ENCODE results near the gene MIA.
"Not testable (repeated sequence)": the region's sequence is repeated elsewhere in the genome, so short reads cannot be mapped to it uniquely, and the experiment has no call there.

Gene MIA

DNA sequence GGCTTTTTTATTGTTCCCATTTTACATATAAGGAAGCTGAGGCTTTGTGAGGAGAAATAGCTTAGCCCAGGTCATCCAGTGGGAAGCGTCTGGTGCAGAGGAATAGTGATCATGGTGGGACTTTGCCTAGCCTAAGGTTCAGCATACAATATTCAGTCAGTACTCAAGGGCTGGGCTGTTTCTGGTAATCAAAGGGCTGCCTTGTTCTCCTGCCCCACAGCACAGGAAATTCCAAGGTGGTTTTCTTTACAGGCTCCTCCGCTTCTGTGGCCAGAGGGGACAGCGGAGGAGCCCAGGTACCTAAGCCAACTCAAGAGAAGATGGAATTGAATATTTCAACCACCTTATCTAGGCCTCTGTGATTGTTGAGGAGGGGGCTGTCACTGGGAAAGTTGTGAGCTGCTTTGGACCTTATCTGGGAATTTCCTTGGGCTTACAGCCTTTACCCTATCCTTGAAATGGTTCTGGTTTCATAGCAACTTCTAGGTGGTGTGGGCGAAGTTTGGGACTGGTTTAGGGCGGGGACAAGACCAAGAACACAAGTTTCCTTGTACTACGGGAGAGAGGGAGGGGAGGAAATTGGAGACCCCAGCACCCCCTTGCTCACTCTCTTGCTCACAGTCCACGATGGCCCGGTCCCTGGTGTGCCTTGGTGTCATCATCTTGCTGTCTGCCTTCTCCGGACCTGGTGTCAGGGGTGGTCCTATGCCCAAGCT lies at the start of gene MIA:
Gene MIA (plus strand): TSS at position 606 of the 716 bp plus-strand sequence. CDS start 22 bp downstream, at position 628.
- DNase-seq: no peak

DNA sequence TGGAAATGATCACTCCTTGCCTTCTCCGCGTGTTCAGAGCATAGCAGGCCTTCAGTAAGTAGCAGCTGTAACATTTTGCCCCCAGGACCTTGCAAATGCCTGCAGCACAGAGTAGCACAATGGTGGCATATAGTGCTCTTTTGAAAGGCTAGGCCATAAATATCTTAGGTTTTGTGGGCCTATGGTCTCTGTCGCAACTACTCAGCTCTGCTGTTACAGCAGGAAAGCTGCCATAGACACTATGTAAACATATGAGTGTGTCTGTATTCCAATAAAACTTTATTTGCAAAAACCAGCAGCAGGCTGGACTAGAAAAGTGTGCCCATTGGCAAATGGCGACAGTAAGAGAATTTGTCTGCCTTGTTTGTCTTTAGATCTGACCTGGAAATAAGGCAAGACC lies 49.0 kb upstream of the MIA start:
- no peak for DNase-seq

DNA sequence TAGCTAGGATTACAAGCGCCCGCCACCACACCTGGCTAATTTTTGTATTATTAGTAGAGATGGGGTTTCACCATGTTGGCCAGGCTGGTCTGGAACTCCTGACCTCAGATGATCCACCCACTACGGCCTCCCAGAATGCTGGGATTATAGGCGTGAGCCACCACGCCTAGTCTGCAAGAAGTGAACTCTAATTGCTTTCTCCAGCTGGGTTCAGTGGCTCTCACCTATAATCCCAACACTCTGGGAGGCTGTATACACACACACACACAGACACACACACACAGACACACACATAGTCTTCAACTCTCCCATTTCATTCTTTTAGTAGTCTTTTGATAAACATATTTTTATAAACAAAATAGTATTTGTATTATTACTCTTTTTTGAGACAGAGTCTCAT lies 45.3 kb upstream of the MIA start:
- DNase-seq: not testable (repeated sequence)

GRCh38 chr19:40732304-40732703 lies 43.0 kb upstream of the MIA start:
- not testable (repeated sequence) for DNase-seq

GRCh38 chr19:40733149-40733548 lies 42.2 kb upstream of the MIA start:
- DNase-seq: no peak

DNA sequence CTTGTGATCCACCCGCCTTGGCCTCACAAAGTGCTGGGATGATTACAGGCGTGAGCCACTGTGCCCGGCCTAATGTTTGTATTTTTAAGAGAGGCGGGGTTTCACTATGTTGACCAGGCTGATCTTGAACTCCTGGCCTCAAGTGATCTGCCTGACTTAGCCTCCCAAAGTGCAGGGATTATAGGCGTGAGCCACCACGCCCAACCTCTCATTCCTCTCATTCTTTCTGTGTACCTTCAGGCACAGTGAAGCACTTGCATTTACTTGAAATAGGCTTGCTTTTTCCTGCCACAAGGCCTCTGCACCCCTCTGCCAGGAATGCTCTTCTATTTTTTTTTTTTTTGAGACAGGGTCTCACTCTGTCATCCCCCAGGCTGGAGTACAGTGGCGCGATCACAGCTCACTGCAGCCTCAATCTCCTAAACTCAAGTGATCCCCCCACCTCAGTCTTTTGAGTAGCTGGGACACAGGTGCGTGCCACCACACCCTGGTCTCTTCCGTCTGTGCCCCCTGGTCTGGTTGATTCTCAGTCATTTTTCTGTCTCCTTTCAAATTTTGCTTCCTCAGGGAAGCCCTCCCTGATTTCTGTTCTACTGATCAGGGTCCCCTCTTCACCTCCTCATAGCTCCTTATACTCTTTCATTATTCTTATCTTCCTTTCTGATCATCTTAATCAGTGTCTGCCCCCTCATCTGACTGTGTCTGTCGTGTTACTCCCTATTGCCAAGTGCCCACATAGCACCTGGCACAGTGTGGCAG lies 40.1 kb upstream of the MIA start:
- no peak for DNase-seq

DNA sequence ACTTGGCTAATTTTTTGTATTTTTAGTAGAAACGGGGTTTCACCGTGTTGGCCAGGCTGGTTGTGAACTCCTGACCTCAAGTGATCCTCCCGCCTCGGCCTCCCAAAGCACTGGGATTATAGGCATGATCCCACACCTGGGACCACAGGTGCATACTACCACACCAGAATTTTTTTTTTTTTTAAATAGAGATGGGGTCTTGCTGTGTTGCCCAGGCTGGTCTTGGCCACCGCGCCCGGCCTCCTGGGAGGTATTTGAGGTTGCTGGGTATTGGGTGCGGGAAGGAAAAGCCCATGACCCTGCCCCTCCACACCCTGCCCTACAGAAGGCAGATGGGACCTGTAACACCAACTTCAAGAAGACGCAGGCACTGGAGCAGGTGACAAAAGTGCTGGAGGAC lies 38.7 kb upstream of the MIA start:
- no peak for DNase-seq

DNA sequence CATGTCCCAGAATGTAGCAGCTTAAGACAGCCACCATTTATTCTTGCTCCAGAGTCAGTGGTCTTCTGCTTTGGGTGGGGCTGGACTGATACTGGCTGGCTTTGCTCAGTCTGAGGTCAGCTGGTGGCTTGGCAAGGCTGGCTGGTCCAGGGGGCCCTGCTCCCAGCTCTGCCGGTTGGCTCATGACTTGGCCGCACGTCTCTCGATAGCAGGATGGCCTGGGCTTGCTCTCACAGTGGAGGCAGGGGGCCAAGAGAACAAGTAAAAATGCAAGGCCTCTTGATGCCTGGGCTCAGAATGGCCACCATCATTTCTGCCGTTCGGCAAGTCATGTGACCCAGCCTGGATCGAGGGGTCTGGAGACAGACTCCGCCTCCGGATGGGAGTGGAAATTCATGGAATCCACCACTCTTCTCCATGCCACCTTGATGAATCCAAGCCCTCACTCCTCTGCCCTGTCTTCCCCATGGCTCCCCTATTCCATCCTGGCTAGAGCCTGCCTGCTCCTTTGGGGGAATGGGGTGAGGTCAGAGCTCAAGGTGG lies 38.1 kb upstream of the MIA start:
- no peak for DNase-seq

DNA sequence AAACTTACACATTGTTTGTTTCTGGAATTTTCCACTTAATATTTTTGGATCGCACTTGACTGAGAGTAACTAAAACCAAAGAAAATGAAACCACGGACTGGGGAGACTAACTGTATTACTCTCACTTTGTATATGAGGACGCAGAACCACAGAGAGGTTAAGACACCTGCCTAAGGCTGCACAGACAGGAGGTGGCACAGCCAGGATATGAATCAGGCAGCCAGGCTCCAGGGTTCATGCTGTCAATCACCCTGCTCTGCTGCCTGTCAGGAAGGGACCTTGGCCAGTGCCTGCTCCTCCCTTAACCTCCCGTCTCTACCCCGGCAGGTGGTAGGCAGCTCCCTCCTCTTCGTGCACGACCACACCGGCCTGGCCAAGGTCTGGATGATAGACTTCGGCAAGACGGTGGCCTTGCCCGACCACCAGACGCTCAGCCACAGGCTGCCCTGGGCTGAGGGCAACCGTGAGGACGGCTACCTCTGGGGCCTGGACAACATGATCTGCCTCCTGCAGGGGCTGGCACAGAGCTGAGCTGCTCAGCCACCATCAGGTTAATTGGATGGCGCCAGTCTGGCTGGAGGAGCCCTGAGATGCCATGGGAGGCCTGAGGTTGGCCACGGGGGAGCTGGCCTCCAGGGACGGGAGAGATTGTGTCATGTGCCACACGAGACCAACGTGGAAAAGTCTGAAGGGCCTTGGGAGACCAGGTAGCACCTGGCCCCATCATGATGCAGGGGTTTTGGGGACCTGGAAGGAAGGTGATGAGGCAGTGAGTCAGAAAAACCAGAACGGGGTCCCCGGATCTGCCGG lies 36.1 kb upstream of the MIA start:
- DNase-seq: no peak

DNA sequence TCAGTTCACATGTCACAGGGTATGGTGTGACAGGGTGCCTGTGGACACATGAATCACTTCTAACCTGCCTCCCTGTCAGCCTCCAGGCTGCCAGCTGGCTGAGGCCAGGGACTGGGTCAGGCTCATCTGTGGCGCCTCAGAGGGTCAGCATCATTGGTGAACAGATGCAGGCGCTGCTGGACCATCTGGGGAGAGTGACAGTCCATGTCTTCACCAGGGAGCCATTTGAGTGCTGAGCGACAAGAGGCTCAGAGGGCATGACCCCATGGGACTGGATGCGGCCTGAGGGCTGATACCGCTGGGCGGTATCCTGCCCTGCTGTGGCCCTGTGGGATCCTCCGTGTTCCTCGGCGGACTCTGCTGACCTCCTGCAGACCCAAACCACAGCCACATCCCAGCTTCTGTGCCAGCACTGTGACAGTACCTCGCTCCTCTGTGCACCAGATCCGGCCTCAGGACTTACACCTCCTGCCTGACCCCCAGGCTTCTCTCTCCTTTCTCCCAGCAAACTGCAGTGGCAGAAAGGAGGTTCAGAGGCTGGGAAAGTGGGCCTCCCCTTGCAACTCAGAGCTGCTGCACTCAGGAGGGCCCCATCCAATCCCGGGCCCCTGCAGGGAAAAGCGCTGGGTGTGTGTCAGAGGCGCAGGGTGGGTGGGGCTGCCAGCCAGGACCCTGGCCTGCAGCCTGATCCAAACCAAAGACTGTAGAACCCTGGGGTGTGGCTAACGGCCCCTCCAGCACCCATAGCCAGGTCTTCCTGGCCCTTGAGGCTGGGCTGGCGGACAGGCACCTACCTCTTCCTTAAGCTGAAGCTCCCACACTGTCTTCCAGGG lies 35.2 kb upstream of the MIA start:
- no peak for DNase-seq

DNA sequence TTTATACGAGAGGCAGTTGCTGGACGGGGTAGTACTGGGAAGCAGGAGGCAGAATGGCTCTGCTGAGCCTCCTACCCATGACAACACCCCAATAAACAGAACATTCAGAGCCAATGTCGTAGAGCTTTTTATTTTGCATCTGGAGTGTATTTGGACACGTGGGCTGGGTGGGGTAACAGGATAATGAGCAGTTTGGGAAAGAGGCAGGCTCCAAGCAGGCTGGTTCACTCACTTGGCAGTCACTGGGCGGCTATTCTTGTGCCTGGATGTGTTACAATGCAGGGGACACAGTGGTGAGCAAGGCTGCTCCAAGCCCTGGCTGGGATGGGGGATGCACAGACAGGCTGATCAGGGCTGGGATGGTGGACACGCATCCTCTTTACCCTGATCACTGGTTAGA lies 34.6 kb upstream of the MIA start:
- DNase-seq: no peak

GRCh38 chr19:40741527-40742390 lies 33.6 kb upstream of the MIA start:
- DNase-seq: no peak

DNA sequence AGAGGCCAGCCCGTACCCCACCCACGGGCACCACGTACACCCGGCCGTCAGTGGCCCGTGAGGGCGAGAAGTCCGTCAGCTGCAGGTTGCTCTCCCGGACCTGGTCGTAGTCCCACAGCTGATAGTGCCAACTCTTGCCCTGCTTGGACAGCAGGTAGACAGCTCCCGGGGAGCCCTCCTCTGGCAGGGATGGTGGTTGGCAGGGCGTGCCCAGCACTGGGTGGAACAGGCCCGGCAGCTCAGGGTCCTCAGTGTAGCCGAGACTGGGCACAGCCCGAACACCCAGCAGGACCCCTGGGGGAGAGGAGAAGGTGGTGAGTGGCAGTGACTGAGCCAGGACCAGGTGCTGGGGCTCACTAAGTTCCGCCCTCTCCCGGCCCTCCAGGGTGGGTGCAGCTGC lies 32.8 kb upstream of the MIA start:
- DNase-seq: no peak

- no peak for DNase-seq
Observed at GRCh38 chr19:40742886-40743285, 32.4 kb upstream of the MIA start.

DNA sequence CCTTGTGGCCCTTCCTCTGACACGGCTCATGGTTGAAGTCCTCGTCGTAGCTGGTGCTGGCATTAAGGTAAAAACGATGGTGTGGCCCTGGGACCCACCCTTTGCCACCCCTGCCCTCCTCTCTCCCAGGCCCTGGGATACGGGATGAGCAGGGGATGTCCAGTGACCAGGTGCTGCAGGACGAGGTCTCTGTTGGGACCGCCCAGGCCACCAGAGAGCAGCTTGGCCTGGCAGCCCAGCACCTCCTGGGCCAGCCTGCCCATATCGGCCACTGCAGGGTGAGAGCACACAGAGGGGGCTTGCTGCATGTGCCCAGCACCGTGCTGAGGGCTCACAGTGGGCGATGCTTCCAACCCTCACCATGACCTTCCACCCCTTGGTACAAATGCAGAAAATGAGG lies 31.4 kb upstream of the MIA start:
- no peak for DNase-seq

GRCh38 chr19:40744554-40745401 lies 30.5 kb upstream of the MIA start:
- no peak for DNase-seq

DNA sequence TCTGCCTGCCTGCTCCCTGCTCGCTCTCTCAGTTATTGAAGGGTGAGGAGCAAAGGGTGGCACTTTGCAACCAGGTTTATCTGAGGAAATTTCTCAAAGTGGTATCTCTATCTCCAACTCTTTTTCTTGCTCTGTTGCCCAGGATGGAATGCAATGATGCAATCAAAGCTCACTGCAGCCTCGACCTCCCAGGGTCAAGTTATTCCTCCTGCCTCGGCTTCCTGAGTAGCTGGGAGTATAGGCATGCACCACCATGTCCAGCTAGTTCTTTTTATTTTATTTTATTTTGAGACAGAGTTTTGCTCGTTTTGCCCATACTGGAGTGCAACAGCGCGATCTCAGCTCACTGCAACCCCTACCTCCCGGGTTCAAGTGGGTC lies 29.9 kb upstream of the MIA start:
- DNase-seq: no peak

DNA sequence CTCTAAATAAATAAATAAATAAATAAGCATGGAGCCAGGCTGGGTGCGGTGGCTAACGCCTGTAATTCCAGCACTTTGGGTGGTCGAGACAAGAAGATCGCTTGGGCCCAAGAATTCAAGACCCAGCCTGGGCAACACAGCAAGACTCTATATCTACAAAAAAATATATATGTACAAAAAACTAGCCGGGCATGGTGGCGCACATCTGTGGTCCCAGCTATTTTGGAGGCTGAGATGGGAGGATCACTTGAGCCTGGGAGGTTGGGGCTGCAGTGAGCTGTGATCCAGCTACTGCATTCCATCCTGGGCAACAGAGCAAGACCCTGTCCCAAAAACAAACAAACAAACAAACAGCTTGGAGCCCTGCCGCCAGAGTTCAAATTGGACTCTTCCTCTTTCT lies 27.8 kb upstream of the MIA start:
- DNase-seq: no peak

GRCh38 chr19:40750058-40750873 lies 25.1 kb upstream of the MIA start, which contains the start of gene ACTMAP:
Gene ACTMAP (minus strand): TSS chr19:40750477. CDS start chr19:40749803, 674 bp downstream.
- DNase-seq: peak; percentile 99
